Measurements from ENCODE around the gene PRKCD.

Gene PRKCD

GRCh38 chr3:53236112-53236841, 75.3 kb downstream of the PRKCD start:
- Histone ChIP-seq H3K27me3 (ENCODE audit: insufficient read depth, low read length, poor library complexity, severe bottlenecking) (no peaks in the 10 kb centered on the region), H4K20me1 (ENCODE audit: insufficient read depth, low read length, poor library complexity, severe bottlenecking) (peaks cover 3% of the 10 kb centered on the region), H3K9me3 (ENCODE audit: insufficient read depth, low read depth, low read length) (no peaks in the 10 kb centered on the region), H3K79me2 (ENCODE audit: insufficient read depth, low read length) (peaks cover 6% of the 10 kb centered on the region; the same call in 1 of the 2 replicates), H3K9me2 (replicated peaks; ENCODE audit: low read depth, low read length) (no peaks in the 10 kb centered on the region), H3K4me1 (ENCODE audit: insufficient read depth, low read length, poor library complexity, severe bottlenecking) (no peaks in the 10 kb centered on the region), H3K4me3 (ENCODE audit: low read length, poor library complexity, severe bottlenecking) (no peak overlapping the region), H3F3A (ENCODE audit: low read depth) (no peaks in the 10 kb centered on the region), H3K4me2 (ENCODE audit: low read depth, low read length, poor library complexity, severe bottlenecking) (no peak overlapping the region), H3K9ac (ENCODE audit: low read depth, low read length, poor library complexity, severe bottlenecking) (no peak overlapping the region), H3K36me3 (ENCODE audit: insufficient read depth, low read length) (peaks cover 96% of the 10 kb centered on the region; the same call in 1 of the 2 replicates), H2AFZ (ENCODE audit: low read length) (no peak overlapping the region)
- TF ChIP-seq EZH2phosphoT487 (IDR thresholded peaks at IDR 0.05; ENCODE audit: borderline replicate concordance), result no peak
- TF ChIP-seq CTCF (conservative IDR thresholded peaks at IDR 0.05; ENCODE audit: low read length), result no peak

- no peaks in the 10 kb centered on the region for H3K27me3 ChIP-seq (ENCODE audit: insufficient read depth, low read length, poor library complexity, severe bottlenecking)
- no peaks in the 10 kb centered on the region for H3K9me3 ChIP-seq (ENCODE audit: insufficient read depth, low read depth, low read length)
- TF ChIP-seq EZH2phosphoT487 (IDR thresholded peaks at IDR 0.05; ENCODE audit: borderline replicate concordance) (no peak), CTCF (conservative IDR thresholded peaks at IDR 0.05; ENCODE audit: low read length) (no peak)
- peaks cover 13% of the 10 kb centered on the region for H4K20me1 ChIP-seq (ENCODE audit: insufficient read depth, low read length, poor library complexity, severe bottlenecking)
- H2AFZ ChIP-seq (ENCODE audit: low read length), result no peak overlapping the region
- peaks cover 89% of the 10 kb centered on the region; the same call in 1 of the 2 replicates for H3K36me3 ChIP-seq (ENCODE audit: insufficient read depth, low read length)
- H3K4me3 ChIP-seq (ENCODE audit: low read length, poor library complexity, severe bottlenecking), result no peak overlapping the region
- no peak overlapping the region for H3K9ac ChIP-seq (ENCODE audit: low read depth, low read length, poor library complexity, severe bottlenecking)
- H3K79me2 ChIP-seq (ENCODE audit: insufficient read depth, low read length), result peaks cover 26% of the 10 kb centered on the region
- no peak overlapping the region for H3K4me2 ChIP-seq (ENCODE audit: low read depth, low read length, poor library complexity, severe bottlenecking)
- no peaks in the 10 kb centered on the region for H3F3A ChIP-seq (ENCODE audit: low read depth)
- H3K9me2 ChIP-seq (replicated peaks; ENCODE audit: low read depth, low read length), result no peaks in the 10 kb centered on the region
- no peaks in the 10 kb centered on the region for H3K4me1 ChIP-seq (ENCODE audit: insufficient read depth, low read length, poor library complexity, severe bottlenecking)
These were observed 77.2 kb downstream of the PRKCD start for GRCh38 chr3:53238051-53238850.

- TF ChIP-seq CTCF (conservative IDR thresholded peaks at IDR 0.05; ENCODE audit: low read length), result no peak
- no peaks in the 10 kb centered on the region for H3K4me1 ChIP-seq (ENCODE audit: insufficient read depth, low read length, poor library complexity, severe bottlenecking)
- H3F3A ChIP-seq (ENCODE audit: low read depth), result no peaks in the 10 kb centered on the region
- H3K4me3 ChIP-seq (ENCODE audit: low read length, poor library complexity, severe bottlenecking), result no peak overlapping the region
- H3K9me2 ChIP-seq (replicated peaks; ENCODE audit: low read depth, low read length), result no peaks in the 10 kb centered on the region
- H3K79me2 ChIP-seq (ENCODE audit: insufficient read depth, low read length), result peaks cover 32% of the 10 kb centered on the region
- H3K9ac ChIP-seq (ENCODE audit: low read depth, low read length, poor library complexity, severe bottlenecking), result no peak overlapping the region
- H3K27me3 ChIP-seq (ENCODE audit: insufficient read depth, low read length, poor library complexity, severe bottlenecking), result no peaks in the 10 kb centered on the region
- H3K9me3 ChIP-seq (ENCODE audit: insufficient read depth, low read depth, low read length), result no peaks in the 10 kb centered on the region
- H2AFZ ChIP-seq (ENCODE audit: low read length), result no peak overlapping the region
- peaks cover 83% of the 10 kb centered on the region; the same call in 1 of the 2 replicates for H3K36me3 ChIP-seq (ENCODE audit: insufficient read depth, low read length)
- peaks cover 19% of the 10 kb centered on the region for H4K20me1 ChIP-seq (ENCODE audit: insufficient read depth, low read length, poor library complexity, severe bottlenecking)
- no peak overlapping the region for H3K4me2 ChIP-seq (ENCODE audit: low read depth, low read length, poor library complexity, severe bottlenecking)
These were observed 77.9 kb downstream of the PRKCD start for GRCh38 chr3:53238886-53239285.

Measured in Loucy (cell line).